Cardiac fibroblast (primary cell): Measurements from ENCODE around the gene AKAP1.
A peak's percentile ranks its signal among the peaks of the same experiment; 100 is the strongest.
"Not testable (repeated sequence)": the region's sequence is repeated elsewhere in the genome, so short reads cannot be mapped to it uniquely, and the experiment has no call there.

Experiments used
- DNase-seq, 2 donors: peaks; one replicate each; pipeline versions ENCODE4 v3.0.0 to v3.0.0-alpha.2; 2010; ENCODE audit warnings: low read depth in 2 of 2
- H3K4me3 ChIP-seq, 2 donors: replicated peaks in 1 of 2; 1 replicate in 1 of 2; 2 replicates in 1 of 2; pipeline ENCODE4 v1.5.1; 2011; ENCODE audit warnings: low read depth in 2 of 2, low read length in 2 of 2, mild to moderate bottlenecking in 2 of 2, moderate library complexity in 1 of 2
- CTCF ChIP-seq: IDR thresholded peaks from one replicate; pipeline ENCODE4 v1.5.1; 2011; ENCODE audit warnings: low read depth, mild to moderate bottlenecking, low read length, inconsistent platforms

AKAP1 gene

GRCh38 chr17:57102122-57102521, 17.1 kb downstream of the AKAP1 start:
- no peak for DNase-seq
- H3K4me3 ChIP-seq, result no peak overlapping the region
- TF ChIP-seq CTCF, result no peak

GRCh38 chr17:57102660-57103059, 17.6 kb downstream of the AKAP1 start:
- H3K4me3 ChIP-seq, DNase-seq: not testable (repeated sequence)

GRCh38 chr17:57104461-57105175, 19.6 kb downstream of the AKAP1 start:
- no peak overlapping the region for H3K4me3 ChIP-seq
- DNase-seq, result peak in 1 of 2 donors; percentile 36
- TF ChIP-seq CTCF, result no peak

- no peak for DNase-seq
- no peak for TF ChIP-seq CTCF
- H3K4me3 ChIP-seq, result no peak overlapping the region
These were observed 20.5 kb downstream of the AKAP1 start for GRCh38 chr17:57105591-57105990.

- DNase-seq, result no peak
- TF ChIP-seq CTCF, result peak; percentile 22
- H3K4me3 ChIP-seq, result no peak overlapping the region
These were observed 21.2 kb downstream of the AKAP1 start for GRCh38 chr17:57106107-57106835.

- no peak for TF ChIP-seq CTCF
- H3K4me3 ChIP-seq, result no peak overlapping the region
- DNase-seq, result no peak
These were observed 21.9 kb downstream of the AKAP1 start for GRCh38 chr17:57106836-57107497.

GRCh38 chr17:57107498-57108101, 22.6 kb downstream of the AKAP1 start:
- no peak for TF ChIP-seq CTCF
- no peak for DNase-seq
- no peak overlapping the region for H3K4me3 ChIP-seq
